Measurements from ENCODE around the gene FNDC8. TPM values are rescaled to one million over a fixed set of nuclear protein-coding genes. Genes with fewer than 3 reads are reported as not detected.
"Not testable (repeated sequence)": the region's sequence is repeated elsewhere in the genome, so short reads cannot be mapped to it uniquely, and the experiment has no call there.

FNDC8 gene
- total RNA-seq, 1 donor = not detected

DNA sequence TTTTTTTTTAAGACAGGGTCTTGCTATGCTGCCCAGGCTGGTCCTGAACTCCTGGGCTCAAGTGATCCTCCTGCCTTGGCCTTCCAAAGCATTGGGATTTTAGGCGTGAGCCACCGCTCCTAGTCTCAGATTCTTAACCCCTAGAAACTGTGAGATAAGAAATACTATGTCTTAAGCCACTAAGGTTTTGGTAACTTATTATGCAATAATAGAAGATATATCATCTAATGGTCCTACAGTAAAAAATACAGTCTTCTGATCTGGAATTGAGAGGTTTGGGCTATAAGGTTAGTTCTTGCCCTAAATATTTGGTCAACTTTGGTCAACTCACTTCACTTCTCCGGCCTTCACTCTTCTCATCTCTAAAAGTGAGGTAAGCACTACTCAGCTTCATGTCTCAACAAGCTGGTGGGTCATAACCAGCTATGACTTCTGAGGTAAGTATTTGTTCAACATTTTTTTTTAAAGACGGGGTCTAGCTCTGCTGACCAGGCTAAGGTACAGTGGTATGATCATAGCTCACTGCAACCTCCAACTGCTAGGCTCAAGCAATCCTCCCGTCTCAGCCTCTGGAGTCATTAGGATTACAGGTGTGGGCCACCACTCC is 16.5 kb upstream of the FNDC8 start:
- no peak overlapping the region for H3K4me3 ChIP-seq (ENCODE audit: low read depth, low read length)
- TF ChIP-seq, protein P1, sequence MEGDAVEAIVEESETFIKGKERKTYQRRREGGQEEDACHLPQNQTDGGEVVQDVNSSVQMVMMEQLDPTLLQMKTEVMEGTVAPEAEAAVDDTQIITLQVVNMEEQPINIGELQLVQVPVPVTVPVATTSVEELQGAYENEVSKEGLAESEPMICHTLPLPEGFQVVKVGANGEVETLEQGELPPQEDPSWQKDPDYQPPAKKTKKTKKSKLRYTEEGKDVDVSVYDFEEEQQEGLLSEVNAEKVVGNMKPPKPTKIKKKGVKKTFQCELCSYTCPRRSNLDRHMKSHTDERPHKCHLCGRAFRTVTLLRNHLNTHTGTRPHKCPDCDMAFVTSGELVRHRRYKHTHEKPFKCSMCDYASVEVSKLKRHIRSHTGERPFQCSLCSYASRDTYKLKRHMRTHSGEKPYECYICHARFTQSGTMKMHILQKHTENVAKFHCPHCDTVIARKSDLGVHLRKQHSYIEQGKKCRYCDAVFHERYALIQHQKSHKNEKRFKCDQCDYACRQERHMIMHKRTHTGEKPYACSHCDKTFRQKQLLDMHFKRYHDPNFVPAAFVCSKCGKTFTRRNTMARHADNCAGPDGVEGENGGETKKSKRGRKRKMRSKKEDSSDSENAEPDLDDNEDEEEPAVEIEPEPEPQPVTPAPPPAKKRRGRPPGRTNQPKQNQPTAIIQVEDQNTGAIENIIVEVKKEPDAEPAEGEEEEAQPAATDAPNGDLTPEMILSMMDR (IDR thresholded peaks at IDR 0.05; ENCODE audit: insufficient read depth, low read length) = no peak
- DNase-seq (ENCODE audit: low read depth) = no peak

GRCh38 chr17:35110791-35111190 is 10.6 kb upstream of the FNDC8 start:
- H3K4me3 ChIP-seq (ENCODE audit: low read depth, low read length); DNase-seq (ENCODE audit: low read depth): not testable (repeated sequence)

DNA sequence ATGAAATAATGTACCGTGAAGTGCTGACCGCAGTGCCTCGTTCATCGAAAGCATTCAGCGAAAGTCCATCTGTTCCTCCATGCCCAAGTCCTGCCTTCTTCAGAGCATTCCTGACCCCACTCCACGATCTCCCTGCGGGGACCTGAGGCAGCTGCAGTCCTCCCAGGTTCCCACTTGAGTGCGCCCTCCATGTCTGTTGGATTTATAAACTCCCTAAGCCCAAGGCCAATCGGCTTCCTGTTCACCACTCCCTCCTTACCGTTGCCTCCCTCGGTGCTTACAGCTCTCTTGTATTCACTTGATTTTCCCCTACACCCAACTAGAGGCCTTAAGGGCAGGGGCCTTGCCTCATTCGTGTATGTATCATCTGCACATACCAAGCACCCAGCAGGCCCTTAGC is 4.6 kb upstream of the FNDC8 start:
- DNase-seq (ENCODE audit: low read depth) = no peak
- no peak overlapping the region for H3K4me3 ChIP-seq (ENCODE audit: low read depth, low read length)
- TF ChIP-seq, protein P1 (IDR thresholded peaks at IDR 0.05; ENCODE audit: insufficient read depth, low read length) = no peak

- peak; percentile 26 for DNase-seq (ENCODE audit: low read depth)
- no peak overlapping the region for H3K4me3 ChIP-seq (ENCODE audit: low read depth, low read length)
- TF ChIP-seq, protein P1 (IDR thresholded peaks at IDR 0.05; ENCODE audit: insufficient read depth, low read length) = peak; percentile 18
Measured at GRCh38 chr17:35117984-35118383, 3.4 kb upstream of the FNDC8 start.

- DNase-seq (ENCODE audit: low read depth) = peak; percentile 59
- TF ChIP-seq, protein P1 (IDR thresholded peaks at IDR 0.05; ENCODE audit: insufficient read depth, low read length) = peak; percentile 73
- H3K4me3 ChIP-seq (ENCODE audit: low read depth, low read length) = peak within 1 kb of the TSS; percentile 91
Measured at GRCh38 chr17:35119370-35120165, 1.8 kb upstream of the FNDC8 start, which contains the start of gene RAD51D. RAD51D (minus strand) TSS chr17:35119860; CDS start chr17:35119613, 247 bp downstream.

DNA sequence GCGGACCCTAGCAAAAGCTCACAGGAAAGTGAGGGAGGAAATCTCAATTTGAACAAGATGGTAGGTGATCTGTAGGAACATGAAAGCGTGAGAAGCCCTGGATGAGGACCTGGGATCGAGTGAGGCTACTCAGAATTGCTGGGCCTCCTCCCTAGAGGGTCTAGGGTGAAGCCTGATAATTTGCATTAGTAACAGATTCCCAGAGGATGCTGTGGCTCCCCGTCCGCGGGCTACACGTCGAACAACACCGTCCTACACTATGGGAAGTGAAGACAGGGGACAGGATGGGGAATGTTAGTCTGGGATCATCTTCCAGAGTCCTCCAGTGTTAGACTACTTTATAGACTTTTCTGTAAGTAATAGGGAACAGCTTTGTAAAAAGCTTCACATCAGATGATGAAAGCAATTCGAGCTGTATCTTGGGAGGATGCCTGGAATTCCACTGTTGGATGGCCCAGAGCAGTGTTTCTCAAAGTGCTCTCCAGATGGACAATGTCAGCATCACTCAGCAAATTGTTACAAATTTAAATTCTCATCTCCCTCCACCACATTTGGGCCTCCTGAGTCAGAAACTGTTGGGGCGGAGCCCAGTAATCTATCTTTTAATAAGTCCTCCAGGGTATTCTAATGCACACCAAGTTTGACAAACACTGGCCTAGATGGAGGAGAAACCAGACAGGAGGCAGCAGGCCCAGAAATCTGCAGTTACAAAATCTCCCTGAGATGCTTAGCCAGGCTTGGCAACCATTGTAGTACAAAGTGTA is 6.5 kb downstream of the FNDC8 start:
- TF ChIP-seq, protein P1 (IDR thresholded peaks at IDR 0.05; ENCODE audit: insufficient read depth, low read length) = no peak
- DNase-seq (ENCODE audit: low read depth) = peak; percentile 97
- H3K4me3 ChIP-seq (ENCODE audit: low read depth, low read length) = no peak overlapping the region

Data from fibroblast of the aortic adventitia (primary cell).